ENCODE data around the gene MYH7.

Gene MYH7

DNA sequence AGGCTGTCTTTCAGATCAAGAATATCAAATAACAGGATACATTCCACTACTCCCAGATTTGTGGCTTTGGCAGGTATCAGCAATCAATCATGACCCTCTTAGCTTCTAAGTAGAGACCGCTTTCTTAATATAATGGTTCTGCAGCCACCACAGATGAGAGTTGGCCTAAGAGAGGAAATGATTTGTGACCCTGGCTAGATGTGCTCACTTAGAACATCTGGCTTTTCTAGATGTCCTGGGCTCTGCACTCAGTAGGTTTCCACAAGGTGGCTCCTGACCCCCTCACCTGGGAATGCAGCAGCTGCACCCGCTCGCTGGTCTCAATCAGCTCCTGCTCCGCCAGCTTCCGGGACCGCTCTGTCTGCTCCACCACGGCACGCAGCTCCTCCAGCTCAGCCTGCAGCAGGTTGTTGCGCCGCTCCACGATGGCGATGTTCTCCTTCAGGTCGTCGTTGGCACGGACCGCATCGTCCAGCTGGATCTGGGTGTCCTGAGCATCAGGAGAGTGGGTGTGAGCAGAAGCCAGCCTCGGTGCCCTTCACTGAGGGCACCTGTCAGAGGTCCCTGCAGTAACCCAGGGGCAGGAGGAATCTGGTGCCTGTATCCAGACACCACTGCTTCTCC, 49.7 kb downstream of the MYH7 start:
- no peak for DNase-seq

DNA sequence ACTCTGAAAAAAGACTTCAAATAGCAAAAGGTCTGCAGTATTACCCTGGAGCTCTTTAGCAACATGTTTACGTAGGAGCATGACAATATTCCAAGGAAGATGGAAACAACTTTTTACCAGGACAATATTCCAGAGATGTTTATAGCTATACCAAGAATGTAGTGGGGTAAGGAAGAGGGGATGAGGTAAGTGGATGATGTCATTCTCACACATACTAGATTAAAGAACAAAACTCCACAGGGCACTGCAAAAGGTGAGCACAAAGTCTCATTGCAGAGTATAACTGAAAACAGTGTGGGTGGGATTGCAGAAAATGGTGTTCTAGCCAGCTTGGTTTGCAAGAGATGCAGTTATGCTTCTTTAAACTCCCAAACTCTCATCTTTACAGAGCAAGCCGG, 50.2 kb downstream of the MYH7 start:
- DNase-seq, result no peak

DNA sequence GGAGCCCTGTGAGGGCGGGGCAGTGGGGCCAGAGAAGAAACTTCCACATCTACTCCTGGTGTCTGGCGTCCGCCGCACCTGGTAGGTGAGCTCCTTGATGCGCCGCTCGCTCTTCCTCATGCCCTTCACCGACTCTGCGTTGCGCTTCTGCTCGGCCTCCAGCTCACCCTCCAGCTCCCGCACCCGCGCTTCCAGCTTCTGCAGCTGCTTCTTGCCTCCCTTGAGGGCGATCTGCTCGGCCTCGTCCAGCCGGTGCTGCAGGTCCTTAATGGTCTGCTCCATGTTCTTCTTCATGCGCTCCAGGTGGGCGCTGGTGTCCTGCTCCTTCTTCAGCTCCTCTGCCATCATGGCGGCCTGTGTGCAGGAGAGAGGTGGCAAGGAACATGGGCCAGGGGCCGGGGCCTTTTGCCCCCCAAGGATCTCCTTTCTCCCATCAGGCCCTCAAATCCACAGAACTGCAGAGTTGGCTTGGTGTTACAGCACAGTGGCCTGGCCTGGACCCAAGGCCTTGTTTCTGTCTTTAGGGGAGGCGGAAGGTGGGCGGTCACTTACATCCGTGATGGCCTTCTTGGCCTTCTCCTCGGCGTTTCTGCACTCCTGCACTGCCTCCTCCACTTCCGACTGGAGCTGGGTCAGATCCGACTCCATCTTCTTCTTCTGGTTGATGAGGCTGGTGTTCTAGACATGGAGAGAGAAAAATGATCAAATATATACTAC, 50.9 kb downstream of the MYH7 start:
- no peak for DNase-seq

DNA sequence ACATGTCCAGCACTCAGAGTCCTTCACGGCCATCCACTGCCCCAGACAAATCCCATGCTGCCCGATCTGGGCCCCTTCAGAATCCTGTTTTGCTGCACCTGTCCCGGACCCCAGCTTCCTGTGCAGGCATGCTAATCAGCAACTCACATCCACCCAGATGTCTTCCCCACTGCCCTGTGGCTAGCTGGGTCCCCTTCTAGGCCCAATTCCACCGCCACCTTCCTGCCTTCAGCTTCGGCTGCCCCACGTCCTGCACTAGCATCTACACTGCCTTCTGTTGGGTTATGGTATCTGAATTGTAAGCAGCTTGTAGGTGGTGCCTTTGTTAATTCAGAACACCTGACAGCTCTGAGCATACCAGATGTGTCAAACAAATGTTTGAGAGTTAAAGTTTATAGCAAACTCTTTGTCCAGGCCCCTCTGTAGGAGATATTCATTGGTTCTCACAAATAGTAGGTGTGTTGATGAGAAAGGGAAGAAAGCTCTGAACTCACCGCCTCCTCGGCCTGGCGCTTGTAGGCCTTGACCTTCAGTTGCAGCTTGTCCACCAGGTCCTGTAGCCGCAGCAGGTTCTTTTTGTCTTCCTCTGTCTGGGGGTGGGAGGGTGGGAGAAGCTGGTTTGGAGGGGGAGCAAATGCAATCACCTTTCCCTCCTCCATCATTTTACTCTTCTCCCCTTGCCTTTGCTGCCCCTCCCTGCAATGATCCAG, 52.6 kb downstream of the MYH7 start:
- no peak for DNase-seq

DNA sequence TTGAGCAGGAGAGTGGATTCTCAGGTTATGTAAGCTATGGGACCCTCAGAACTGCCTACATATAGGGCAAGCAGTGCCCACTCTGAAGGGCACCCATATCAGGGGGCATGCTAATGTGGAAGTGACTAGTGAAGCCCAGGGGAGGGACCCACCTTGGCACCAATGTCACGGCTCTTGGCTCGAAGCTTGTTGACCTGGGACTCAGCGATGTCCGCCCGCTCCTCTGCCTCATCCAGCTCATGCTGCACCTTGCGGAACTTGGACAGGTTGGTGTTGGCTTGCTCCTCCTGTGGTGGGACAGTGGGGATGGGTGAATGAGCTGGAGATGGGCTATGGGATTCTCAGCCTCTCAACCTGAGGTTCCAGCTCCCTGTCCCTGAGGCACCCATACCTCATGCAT, 53.2 kb downstream of the MYH7 start:
- DNase-seq, result no peak

DNA sequence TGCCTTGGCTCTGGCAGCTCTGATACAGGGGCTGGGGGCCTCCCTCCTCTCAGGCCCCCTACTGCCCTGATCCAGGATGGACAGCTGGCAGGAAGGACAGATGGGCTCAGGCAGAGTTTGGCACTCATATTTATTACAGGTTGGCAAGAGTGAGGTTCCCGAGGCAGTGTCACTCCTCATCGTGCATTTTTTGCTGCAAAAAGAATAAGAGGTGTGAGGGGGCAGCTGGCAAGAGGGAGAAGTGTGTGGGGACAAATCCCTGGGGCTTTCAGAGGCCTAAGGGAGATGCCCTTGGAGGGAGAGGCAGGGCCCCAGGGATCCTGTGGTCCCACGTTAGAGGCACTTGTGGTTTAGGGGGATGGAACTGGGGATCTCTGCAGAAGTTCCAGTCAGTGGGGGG, 53.6 kb downstream of the MYH7 start:
- DNase-seq, result no peak

DNA sequence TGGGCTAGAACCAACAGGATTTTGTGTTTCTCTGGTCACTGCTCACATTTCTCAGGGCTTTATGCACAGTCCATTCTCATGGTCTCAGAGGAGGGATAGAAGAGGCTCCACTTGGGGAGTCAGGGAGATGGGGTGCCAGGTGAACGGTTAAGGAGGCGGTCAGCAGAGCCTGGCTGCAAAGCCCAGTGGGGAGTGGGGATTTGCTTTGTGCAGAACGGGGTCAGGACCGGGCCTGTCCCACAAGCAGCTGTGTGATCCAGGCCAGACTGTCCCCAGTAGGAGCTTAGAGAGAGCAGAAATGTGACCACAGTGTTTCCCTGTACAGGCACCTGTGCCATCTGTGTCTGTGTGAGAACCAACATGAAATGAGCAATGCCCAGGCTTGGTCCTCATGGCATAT, 54.5 kb downstream of the MYH7 start:
- DNase-seq, result no peak

DNA sequence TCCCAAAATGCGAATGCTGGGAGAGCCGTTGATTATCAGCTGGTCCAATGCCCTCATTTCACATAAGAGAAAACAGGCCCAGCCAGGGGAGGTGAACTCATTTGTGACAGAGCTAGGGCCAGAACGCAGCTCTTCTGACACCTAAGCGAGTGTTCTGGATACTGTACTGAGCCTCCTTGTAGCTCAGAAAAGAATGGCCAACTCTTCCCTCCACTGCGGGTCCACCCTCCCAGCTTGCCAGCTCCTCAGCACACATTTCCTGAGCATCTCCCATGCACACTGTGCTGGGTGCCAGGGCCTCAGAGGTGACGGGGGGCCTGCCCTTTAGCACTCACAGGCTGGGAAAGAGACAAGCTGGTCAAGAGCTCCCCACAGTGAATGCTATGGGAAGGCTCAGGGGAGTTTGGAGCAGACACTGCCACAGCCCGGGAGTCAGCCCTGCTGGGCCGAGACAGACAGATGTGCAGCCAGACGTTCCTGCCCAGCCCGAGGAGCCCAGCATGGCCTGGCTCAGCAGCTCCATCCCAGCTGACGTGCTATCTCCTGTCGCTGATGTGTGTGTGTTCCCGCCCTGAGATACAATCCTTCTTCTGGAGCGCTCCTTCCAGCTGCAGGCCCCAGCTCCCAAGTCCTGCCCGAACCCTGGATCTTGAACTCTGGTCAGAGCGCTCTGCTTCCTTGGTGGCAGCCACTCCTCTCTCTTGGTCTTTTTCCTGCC, 55.1 kb downstream of the MYH7 start:
- no peak for DNase-seq

DNA sequence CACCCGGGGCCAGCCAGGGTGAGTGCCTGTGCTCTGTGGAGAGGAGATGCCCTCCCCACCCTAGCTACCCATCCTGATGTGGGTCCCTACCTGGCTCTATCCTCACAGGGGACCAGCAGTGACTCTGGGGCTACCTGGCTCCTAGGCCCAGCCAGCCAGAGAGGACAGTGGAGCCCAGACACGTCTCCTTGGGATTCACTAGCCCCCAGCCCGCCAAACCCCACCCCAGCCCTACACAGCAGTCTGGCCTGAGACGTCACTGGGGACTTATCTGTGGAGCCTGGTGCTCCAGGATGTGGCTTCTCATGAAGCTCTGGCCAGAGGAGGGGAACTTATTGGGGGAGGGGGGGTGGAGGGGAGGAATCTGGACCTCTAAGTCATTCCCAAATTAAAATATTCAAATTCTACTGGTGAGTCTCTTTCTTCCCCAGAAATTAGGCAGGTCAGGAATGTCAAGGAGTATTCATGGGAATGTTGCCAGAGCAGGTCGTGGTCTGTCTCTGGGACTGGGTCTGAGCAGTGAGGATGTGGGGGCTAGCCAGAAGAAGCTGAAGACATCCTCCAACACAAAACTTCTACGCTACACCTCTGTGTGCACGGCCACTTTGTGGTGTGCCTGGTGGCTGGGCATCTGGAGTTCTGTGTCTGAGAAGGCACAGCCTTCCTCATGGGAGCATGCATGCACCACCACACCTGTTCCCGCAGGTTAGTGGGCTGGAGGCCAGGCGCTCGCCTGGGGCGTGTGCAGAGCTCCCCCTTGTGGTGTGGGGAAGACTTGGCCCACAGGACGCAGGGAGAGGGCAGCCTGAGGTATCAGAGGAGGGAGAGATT, 55.9 kb downstream of the MYH7 start:
- DNase-seq, result peak; percentile 72

DNA sequence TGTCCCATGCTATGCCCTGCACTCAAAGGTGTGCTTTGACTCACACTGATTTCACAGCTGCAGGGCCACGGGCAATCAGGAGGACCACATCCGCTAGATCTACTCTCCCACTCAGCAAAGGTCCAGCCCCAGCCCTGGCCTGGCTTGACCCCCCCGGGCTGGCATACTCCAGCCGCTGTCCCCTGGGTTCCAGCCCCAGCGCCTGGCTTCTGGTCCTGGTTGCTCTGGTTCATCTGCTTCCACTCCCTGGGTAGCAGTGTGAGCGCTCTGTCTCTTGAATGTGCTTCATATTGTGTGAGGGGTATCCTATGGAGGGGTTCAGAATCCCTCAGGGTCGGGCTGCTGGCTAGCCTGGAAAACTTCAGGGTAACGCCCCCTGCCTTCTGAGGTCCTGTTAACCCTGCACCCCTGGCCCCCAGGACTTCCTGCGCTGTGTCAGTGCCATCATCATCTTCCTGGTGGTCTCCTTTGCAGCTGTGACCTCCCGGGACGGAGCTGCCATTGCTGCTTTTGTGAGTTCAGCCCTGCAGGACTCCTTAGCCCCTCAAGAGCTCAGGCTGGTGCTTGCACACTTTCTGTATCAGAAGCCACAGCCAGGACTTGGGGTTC, 56.7 kb downstream of the MYH7 start:
- DNase-seq, result no peak

DNA sequence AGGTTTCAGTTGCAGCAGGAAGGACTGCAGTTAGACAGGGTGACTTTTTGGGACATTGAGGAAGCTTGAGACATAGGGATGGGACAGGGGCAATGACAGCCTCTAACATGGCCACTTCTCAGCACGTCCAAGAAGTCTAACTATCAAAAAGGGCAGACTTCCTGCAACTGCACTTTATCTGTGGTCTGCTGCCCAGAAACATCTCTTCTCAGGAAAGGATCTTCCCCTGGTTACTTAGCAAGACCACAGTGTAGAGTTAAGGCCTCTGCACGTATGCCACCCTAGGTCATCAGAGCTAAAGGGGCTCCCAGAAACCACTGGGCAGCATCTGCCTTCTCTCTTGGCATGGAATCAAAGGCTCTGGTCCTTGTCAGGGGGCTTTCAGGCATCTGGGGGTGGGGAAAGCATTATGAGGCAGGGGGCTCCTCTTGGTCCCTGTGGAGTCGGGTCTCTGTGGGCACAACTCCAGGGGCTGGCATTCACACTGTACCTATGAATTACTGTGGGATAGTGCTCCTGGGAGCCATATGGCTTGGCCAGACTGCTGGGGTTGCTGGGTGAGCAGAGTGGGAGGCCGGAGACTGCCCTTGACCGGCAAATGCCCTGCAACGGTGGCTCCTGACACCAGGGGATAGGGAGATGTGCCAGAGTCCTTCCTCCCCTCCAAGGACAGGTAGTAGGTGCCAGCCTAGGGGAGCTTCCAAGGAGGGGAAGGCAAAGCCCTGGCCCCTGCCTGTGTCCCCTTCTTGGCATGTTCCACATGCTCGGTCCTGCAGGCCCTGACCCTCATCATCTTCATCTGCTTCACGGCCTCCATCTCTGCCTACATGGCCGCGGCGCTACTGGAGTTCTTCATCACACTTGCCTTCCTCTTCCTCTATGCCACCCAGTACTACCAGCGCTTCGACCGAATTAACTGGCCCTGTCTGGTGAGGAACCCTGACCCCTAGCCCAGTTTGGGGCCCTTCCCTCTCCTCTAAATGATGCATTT, 57.6 kb downstream of the MYH7 start:
- peak; percentile 91 for DNase-seq

DNA sequence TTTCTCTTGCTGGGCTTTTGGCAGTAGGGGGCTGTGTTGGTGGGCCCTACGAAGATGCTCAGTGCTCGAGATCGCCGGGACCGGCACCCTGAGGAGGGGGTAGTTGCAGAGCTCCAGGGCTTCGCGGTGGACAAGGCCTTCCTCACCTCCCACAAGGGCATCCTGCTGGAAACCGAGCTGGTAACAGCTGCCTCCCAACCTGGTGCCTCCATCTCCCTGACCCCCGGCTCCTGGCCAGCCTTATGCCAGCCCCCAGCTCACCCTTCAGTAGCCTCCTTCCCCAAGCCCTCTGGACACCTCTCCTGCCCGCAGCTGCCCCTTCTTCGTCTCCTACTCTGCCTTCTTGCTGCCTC, 58.3 kb downstream of the MYH7 start:
- DNase-seq, result no peak

DNA sequence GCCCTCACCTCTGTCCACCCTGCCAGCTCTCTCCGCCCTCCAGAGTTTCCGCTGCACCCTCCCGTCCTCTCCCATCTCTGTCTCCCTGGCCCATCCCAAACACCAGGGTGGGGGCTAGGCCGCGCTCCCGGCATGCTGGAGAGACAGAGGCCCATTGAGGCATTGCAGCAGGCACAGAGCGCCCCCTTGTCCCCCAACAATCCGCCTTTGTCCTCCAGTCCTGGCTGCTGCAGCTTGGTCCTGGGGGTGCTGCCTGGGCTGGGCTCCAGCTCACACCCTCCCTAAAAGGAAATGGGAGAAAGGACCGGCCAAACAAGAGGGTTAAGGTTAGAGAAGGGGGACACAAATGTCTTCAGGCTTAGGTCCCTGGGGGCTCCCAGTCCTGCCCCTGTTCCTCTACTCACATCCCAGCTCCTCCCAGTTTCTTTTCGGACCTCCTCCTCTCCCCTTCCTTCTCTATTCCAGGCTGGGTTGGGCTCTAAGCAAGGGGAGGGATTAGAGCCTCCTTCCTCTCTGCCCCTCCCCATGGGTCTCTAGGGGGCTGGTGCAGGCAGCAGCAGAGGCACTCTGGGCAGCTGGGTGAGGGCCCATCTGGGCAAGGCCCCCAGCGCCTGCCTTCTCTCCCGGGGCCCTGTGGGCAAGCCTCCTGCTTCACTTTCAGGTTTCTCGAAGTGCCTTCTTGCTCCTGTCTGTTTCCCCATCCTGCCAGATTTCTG, 58.8 kb downstream of the MYH7 start, which contains the start of gene CMTM5:
Gene CMTM5 (plus strand): TSS at position 565 of the 716 bp plus-strand sequence. CDS start 206 bp downstream, outside the sequence.
- DNase-seq, result peak; percentile 77

DNA sequence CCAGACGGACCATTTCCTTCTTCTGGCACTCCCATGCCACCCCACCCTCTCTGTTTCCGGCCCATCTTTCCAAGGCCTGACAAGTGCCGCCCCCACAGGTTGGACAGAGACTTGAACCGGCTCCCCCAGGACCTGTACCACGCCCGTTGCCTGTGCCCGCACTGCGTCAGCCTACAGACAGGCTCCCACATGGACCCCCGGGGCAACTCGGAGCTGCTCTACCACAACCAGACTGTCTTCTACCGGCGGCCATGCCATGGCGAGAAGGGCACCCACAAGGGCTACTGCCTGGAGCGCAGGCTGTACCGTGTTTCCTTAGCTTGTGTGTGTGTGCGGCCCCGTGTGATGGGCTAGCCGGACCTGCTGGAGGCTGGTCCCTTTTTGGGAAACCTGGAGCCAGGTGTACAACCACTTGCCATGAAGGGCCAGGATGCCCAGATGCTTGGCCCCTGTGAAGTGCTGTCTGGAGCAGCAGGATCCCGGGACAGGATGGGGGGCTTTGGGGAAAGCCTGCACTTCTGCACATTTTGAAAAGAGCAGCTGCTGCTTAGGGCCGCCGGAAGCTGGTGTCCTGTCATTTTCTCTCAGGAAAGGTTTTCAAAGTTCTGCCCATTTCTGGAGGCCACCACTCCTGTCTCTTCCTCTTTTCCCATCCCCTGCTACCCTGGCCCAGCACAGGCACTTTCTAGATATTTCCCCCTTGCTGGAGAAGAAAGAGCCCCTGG, 59.8 kb downstream of the MYH7 start:
- no peak for DNase-seq

DNA sequence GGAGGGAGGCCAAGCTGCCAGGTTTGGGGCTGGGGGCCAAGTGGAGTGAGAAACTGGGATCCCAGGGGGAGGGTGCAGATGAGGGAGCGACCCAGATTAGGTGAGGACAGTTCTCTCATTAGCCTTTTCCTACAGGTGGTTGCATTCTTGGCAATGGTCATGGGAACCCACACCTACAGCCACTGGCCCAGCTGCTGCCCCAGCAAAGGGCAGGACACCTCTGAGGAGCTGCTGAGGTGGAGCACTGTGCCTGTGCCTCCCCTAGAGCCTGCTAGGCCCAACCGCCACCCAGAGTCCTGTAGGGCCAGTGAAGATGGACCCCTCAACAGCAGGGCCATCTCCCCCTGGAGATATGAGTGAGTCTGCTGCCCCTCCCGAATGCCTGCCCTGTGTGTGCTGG, 62.4 kb downstream of the MYH7 start:
- no peak for DNase-seq

DNA sequence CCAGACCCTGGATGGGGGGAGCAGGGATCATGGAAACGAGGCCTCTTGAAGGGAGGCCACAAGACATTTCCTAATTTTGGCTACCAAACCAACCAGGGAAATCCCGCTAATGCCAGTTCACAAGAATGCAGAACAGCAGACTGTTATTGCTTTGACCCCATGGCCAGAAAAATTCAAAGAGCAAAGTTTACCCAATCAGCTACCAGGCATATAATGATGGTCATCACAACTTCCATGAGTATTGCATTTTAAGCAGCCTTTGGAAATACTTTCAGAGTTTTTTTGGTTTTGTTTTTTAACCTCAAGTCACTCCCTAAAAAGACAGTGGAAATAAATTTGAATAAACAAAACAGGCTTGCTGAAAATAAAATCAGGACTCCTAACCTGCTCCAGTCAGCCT, 63.0 kb downstream of the MYH7 start, which contains the start of gene IL25:
Gene IL25 (plus strand): TSS at position 301 of the 400 bp plus-strand sequence.
- DNase-seq, result no peak

DNA sequence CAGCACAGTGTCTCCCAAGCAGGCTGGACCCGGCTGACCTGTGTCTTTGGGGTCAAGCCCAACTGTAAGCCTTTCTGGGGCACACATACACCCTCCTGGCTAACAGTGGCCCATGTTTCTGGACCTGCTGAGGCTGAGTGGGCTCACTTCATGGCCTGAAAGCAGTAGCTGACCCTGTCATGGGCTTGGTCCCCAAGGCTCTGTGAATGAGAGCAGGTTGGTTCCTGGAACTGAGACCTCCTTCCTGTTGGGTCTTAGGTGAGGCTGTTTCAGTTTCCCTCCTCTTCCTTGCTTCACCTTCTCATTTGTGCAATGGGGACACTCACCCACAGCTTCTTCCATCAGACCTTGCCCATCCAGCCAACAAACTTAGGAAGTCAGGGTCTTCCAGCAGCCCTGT, 63.6 kb downstream of the MYH7 start:
- no peak for DNase-seq

DNA sequence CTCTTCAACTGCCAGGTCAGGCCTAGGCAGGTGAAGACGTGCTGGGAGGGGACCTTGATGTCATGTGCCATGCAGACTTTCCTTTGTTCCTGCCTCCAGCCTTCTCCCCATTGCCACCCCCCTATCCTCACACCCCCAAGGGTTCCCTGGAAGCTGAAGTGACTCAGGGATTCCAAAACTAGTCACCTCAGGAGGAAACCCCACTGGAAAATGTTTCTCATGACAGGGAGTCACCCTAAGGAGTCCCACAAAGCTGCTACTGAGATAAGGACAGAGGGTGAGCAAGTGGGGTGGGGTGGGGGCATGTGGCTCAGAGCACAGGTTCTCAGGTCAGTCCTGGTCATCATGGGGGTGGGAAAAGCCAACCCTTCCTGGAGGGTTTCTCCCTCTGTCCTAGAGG, 65.2 kb downstream of the MYH7 start:
- no peak for DNase-seq

DNA sequence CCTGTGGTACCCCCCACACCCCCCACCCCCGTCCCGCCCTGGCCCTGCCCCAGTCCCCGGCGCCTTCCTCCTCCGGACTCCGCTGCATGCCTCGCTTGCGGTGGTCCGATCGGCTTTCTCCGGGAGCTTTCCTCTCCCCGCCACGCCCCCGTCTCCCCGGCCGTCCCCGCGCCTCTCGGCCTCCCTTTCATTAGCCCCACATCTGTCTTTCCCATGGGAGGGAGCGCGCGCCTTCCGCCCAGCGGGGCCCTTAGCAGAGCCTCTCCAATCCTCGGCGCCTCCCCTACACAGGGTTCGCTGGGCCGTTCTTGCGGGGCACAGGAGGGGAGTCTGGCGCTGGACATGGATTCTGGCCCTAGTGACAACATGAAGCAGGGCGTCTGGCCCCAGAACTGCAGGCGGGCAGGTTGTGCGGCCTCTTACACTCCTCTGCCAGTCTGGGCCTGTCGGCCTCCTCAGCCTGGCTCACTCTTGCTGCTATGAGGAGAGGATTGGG, 69.0 kb downstream of the MYH7 start:
- DNase-seq, result no peak

All from hematopoietic multipotent progenitor cell treated with erythropoietin and hydrocortisone succinate and interleukin-3 and kit ligand, for 4 days (in vitro differentiated cells).